ENCODE measurements around the gene DDX20.

DDX20 gene

GRCh38 chr1:111755331-111756123 is at the start of gene DDX20:
DDX20 (plus strand) TSS chr1:111755901; CDS start chr1:111755925, 24 bp downstream.
- DNase-seq (ENCODE audit: low spot score) = peak; percentile 96

DNA sequence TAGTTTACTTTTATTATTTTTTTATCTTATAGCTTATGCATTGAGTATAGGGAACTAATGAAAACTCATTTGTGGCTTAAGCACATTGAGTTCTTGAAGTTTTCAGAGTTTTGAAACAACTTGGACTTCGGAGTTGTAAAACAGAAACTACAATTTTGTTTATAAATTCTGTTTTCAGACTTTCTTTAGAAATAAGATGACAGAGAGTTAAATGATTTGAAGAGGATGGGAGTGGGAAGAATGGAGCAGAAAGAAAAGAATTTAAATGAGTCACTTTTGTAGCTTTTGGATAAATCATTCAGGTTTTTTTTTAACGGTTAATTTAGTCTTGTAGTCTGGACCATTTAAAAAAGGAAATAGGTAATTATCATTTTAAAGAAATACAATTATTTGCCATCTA is 48.8 kb upstream of the DDX20 start:
- no peak for DNase-seq (ENCODE audit: low spot score)

More at GRCh38 chr1:111755331-111756123, at the start of gene DDX20:
- peak; percentile 97 for TF ChIP-seq CTCF (IDR thresholded peaks at IDR 0.05; ENCODE audit: extremely low read depth, missing control alignments)

DNA sequence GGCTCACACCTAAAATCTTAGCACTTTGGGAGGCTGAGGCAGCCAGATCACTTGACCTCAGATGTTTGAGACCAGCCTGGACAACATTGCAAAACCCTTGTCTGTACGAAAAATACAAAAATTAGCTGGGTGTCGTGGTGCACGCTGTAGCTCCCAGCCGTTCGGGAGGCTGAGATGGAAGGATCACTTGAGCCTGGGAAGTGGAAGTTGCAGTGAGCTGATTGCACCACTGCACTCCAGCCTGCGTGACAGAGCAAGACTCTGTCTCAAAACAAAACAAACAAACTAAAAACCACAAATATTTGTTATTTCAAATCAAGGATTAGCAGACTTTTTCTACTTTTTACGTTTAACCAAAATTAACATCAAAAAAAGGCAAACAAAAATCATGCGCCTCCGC is 47.8 kb upstream of the DDX20 start:
- DNase-seq (ENCODE audit: low spot score) = no peak

More for the DNA sequence above, 48.8 kb upstream of the DDX20 start:
- TF ChIP-seq CTCF (IDR thresholded peaks at IDR 0.05; ENCODE audit: extremely low read depth, missing control alignments) = no peak

DNA sequence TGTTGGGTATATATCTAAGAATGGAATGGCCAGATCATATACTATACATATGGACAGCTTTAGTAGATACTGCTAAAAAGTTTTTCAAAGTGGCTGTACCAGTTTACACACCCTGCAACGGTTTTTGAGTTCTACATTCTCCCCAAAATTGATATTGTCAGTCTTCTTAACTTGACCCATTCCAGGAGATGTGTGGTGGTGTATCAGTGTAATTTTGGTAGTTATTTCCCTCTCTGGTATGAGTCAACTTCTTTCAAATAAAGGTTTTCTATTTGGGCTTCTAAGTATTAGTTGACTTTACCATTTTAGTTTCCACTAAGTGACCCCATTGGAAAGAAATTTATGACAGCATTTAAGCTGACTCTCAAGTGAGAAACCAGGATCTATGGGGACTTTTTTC is 45.7 kb upstream of the DDX20 start:
- no peak for DNase-seq (ENCODE audit: low spot score)
- TF ChIP-seq CTCF (IDR thresholded peaks at IDR 0.05; ENCODE audit: extremely low read depth, missing control alignments) = no peak

More for the DNA sequence above, 47.8 kb upstream of the DDX20 start:
- no peak for TF ChIP-seq CTCF (IDR thresholded peaks at IDR 0.05; ENCODE audit: extremely low read depth, missing control alignments)

DNA sequence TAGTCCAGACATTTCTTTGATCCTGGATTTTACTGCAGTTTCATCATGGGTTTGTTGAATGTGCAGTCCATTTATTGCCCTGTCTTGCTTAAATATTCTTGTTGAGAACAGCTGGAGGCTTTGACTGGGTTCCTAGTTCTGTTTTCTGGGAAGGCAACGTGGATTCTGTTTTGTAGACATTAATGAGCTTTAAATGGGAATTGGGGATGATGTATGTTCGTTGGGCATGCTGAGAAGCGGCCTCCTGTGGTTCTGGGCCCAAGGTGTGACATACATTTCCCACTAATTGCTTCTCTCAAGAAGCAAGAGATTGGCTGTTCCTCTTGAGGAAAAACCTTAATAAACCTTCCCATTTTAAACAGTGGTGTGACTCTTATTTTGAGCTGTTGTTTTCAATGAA is 39.4 kb upstream of the DDX20 start:
- no peak for TF ChIP-seq CTCF (IDR thresholded peaks at IDR 0.05; ENCODE audit: extremely low read depth, missing control alignments)
- no peak for DNase-seq (ENCODE audit: low spot score)

DNA sequence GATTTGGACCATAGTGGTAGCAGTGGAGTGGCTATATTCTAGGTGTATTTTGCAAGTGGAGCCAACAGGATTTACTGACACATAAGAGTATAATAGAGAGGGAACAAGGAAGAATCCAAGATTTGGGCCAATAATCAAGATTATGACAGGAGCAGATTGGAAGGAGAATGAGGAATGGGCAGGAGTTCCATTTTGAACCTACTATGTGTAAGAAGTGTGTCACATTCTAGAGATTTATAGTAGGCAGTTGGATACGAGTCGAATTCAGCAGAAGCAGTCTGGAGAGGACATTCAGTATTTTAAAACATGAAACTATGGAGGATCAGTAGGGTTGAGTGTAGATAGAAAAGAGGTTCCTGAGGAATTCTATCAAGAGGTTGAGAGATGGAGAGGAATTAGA is 38.3 kb upstream of the DDX20 start:
- no peak for DNase-seq (ENCODE audit: low spot score)

More for the DNA sequence above, 38.3 kb upstream of the DDX20 start:
- no peak for TF ChIP-seq CTCF (IDR thresholded peaks at IDR 0.05; ENCODE audit: extremely low read depth, missing control alignments)

Measured in GM20000 (cell line).